Esophagus (tissue), 2 donors: ENCODE measurements around the gene ZSCAN18. TPM values are rescaled to one million over a fixed set of nuclear protein-coding genes. Genes with fewer than 3 reads are reported as not detected.

Experiments
- H3K27ac ChIP-seq, 2 donors: one replicate each; pipeline ENCODE4 v1.5.1; 2013; ENCODE audit warnings: low read depth in 2 of 2, mild to moderate bottlenecking in 2 of 2, inconsistent platforms in 1 of 2, low read length in 1 of 2, moderate library complexity in 1 of 2
- H3K27me3 ChIP-seq, 2 donors: one replicate each; pipeline ENCODE4 v1.6.1; 2013; ENCODE audit warnings: low read length in 2 of 2, control low read depth in 1 of 2, mild to moderate bottlenecking in 1 of 2; ENCODE audit not compliant: insufficient read depth in 2 of 2, control insufficient read depth in 1 of 2
- H3K36me3 ChIP-seq, 2 donors: one replicate each; pipeline ENCODE4 v1.6.1; 2013; ENCODE audit warnings: low read length in 1 of 2; ENCODE audit not compliant: control insufficient read depth in 2 of 2, insufficient read depth in 2 of 2
- H3K4me1 ChIP-seq, 2 donors: one replicate each; pipeline ENCODE4 v1.6.1; 2013; ENCODE audit warnings: low read length in 1 of 2; ENCODE audit not compliant: control insufficient read depth in 2 of 2, insufficient read depth in 2 of 2
- H3K4me3 ChIP-seq, 2 donors: one replicate each; pipeline ENCODE4 v1.5.1; 2013; ENCODE audit warnings: low read length in 2 of 2, mild to moderate bottlenecking in 2 of 2, low read depth in 1 of 2, moderate library complexity in 1 of 2
- H3K9me3 ChIP-seq, 2 donors: one replicate each; pipeline ENCODE4 v1.6.1; 2013; ENCODE audit warnings: mild to moderate bottlenecking in 2 of 2, low read depth in 1 of 2, low read length in 1 of 2, moderate library complexity in 1 of 2; ENCODE audit not compliant: control insufficient read depth in 2 of 2, insufficient read depth in 1 of 2
- WGBS, 2 donors: extraction: QIAGEN DNeasy Blood & Tissue Kit; methylation state at CpG; one replicate each; pipeline ENCODE4 v1.1.7; 2013; 5-methylcytosine and 5-hydroxymethylcytosine counted together
- polyA plus RNA-seq, 2 donors: library from polyadenylated mRNA; stranded (reverse); fragments of 200-250 nt; gene quantifications; one replicate each; pipeline ENCODE4 v1.2.3, GENCODE V29; 2013
- donor health status: healthy with polysubstance abuse.
- donor health status: Bipolar disorder and iron deficiency.

The ZSCAN18 gene
- polyA plus RNA-seq, 2 donors, result 20.2 to 22.9 TPM

DNA sequence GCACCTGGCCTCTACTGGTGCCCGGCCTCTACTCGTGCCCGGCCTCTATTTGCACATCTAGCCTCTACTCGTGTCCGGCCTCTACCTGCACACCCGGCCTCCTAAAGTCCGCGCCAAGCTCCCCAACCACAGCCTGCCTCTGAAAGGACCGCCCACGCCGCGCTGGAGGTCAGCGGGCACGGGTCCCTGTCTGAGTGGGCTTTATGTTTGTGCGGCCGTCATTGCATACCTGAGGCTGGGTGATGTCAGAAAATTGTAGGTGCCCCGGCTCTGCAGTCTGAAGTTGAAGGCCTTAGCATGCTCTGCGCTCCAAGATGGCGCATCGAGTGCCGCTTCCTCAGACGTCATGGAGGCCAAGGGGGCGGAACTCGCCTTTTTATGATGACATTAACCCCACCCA lies 37.8 kb downstream of the ZSCAN18 start:
- Histone ChIP-seq H3K9me3 (peaks cover 6 to 41% of the 10 kb centered on the region in 2 donors), H3K36me3 (peaks cover 0 to 5% of the 10 kb centered on the region in 2 donors), H3K4me3 (peak overlapping the region in 1 of 2 donors; percentile 77), H3K27ac (no peak overlapping the region), H3K4me1 (peaks cover 0 to 5% of the 10 kb centered on the region in 2 donors), H3K27me3 (no peaks in the 10 kb centered on the region)
- WGBS, 2 donors, result 89% methylated on average over 24 of the region's 24 CpGs

DNA sequence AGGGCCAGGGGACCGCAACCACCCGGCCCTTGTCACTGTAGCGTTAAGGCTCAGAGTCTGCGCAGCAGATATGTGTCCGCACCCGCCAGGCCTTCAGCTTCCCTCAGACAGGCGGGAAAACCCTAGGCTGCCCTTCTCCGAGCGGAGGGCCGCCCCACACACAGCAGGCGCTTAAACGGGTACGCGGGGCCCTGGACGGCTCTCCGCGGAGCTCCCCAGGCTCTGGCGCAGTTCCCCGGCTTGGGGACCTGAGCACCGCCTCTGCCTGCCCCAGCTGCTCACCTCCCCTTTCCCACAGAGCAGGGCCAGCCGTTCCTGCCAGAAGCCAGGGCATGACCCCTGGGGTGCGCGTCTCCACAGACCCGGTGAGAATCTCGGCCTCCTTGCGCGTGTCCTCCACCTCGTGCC lies 38.4 kb downstream of the ZSCAN18 start:
- peaks cover 6 to 44% of the 10 kb centered on the region in 2 donors for H3K9me3 ChIP-seq

DNA sequence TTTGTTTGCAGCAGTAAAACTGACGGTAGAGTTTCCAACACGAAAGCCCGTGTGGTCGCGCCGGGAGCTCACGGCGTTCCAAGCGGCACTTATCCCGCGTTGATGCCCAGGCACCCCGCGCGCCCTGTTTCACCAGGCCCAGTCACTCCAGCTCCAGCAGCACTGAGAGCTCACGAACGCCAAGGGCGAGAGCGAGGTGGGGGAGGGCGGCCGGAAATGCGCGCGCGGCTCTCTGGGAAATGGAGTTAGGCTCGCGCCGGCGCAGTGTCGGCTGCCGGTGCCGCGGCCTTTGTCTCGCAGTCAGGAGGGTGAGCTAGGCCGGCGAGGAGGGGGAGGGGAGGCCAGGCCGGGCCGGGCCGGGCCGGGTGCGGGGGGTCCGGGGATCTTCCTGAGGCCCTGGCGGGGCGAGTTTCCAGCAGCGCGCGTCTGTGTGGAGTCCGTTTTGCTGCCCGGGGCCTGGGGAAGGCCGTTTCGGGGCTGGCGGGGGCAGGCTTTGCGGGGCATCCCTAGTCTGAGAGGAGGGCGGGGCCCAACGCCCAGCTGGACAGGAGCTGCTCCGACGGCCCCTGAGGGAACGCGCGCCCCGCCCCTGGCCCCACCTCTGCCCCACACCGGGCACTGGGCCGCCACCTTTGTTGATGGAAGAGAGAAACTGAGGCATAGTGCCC lies 38.9 kb downstream of the ZSCAN18 start, which contains the start of gene ZNF135:
Gene ZNF135 (plus strand): TSS at position 280 of the 668 bp plus-strand sequence. CDS start 721 bp downstream, outside the sequence.
- Histone ChIP-seq H3K36me3 (peaks cover 0 to 5% of the 10 kb centered on the region in 2 donors), H3K27me3 (no peaks in the 10 kb centered on the region), H3K4me1 (peaks cover 0 to 5% of the 10 kb centered on the region in 2 donors), H3K9me3 (peaks cover 6 to 43% of the 10 kb centered on the region in 2 donors), H3K4me3 (peak within 1 kb of the TSS; percentile 64 to 77), H3K27ac (peak within 1 kb of the TSS; percentile 84 to 92)
- 3% methylated on average over 61 to 62 of the region's 62 CpGs for WGBS, 2 donors

More for the DNA sequence above, 38.4 kb downstream of the ZSCAN18 start:
- H3K4me1 ChIP-seq, result peaks cover 0 to 5% of the 10 kb centered on the region in 2 donors
- WGBS, 2 donors, result 16 to 22% methylated on average over 27 to 28 of the region's 28 CpGs
- H3K4me3 ChIP-seq, result peak overlapping the region; percentile 64 to 77
- peak overlapping the region; percentile 84 to 92 for H3K27ac ChIP-seq
- no peaks in the 10 kb centered on the region for H3K27me3 ChIP-seq
- peaks cover 0 to 5% of the 10 kb centered on the region in 2 donors for H3K36me3 ChIP-seq

DNA sequence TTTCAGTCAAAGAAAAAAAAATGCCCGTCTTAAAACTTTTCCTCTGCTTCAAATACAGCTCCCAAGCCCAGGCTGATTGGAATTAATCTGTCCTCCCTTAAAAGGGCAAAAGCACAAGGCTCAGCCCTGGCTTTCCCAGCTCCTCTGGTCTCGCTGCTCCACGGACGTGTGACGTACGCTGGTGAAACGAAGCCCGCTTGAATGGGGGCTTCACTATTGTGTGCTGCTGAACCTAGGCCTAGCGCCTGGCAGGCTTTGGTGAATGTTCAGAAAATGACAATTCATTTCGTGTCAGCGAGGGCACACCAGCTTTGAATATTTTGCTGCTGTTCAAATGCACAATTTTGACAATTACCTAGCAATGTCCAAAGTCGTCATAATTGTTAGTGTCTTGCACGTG lies 39.6 kb downstream of the ZSCAN18 start:
- 81 to 87% methylated on average over 13 of the region's 13 CpGs for WGBS, 2 donors
- Histone ChIP-seq H3K9me3 (peaks cover 6 to 42% of the 10 kb centered on the region in 2 donors), H3K27me3 (no peaks in the 10 kb centered on the region), H3K4me3 (no peak overlapping the region), H3K27ac (peak overlapping the region; percentile 76 to 92), H3K4me1 (peaks cover 0 to 5% of the 10 kb centered on the region in 2 donors), H3K36me3 (peaks cover 0 to 2% of the 10 kb centered on the region in 2 donors)

DNA sequence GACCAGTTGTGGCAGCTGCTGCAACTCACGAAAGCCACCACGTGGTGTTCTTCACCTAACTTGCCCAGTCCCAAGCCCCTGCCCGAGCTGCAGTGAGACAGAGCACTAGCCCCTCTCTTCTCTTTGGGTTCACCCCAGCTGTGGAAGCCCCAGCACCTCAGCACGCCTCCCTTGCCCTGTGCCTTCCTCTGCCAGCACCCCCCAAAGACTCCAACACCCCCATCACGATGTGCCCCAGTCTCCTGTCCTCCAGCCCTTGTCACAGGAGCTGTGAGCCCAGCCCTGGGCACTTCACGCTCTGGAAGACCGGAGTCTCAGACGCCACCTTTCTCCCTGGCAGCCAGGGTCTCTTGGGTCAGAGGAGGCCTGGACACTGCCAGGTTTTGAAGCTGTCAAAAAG lies 41.2 kb downstream of the ZSCAN18 start:
- H3K27me3 ChIP-seq, result no peaks in the 10 kb centered on the region
- 85 to 89% methylated on average over 8 of the region's 8 CpGs for WGBS, 2 donors
- no peaks in the 10 kb centered on the region for H3K36me3 ChIP-seq
- H3K27ac ChIP-seq, result no peak overlapping the region
- H3K4me1 ChIP-seq, result peaks cover 0 to 5% of the 10 kb centered on the region in 2 donors
- peaks cover 3 to 49% of the 10 kb centered on the region in 2 donors for H3K9me3 ChIP-seq
- H3K4me3 ChIP-seq, result no peak overlapping the region

DNA sequence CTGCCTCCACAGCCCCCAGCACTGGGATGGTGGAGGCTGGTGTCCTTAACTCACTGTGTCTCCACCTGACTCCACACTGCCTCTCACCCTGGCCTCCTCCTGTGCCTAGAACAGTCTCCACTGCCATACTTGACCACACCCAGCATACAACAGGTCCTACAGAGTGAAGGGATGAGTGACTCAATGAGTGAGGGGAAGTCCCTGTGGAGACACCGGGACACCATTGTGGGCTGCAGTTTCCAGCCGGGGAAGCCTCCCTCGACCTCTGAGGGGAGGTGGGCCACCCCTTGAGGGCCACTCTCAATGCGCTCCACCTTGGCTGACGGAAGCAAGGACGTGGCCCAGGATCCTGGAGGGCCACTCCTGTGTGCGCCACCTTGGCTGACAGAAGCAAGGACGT lies 41.8 kb downstream of the ZSCAN18 start:
- Histone ChIP-seq H3K36me3 (no peaks in the 10 kb centered on the region), H3K4me1 (peaks cover 0 to 5% of the 10 kb centered on the region in 2 donors), H3K4me3 (no peak overlapping the region), H3K27me3 (no peaks in the 10 kb centered on the region), H3K27ac (no peak overlapping the region), H3K9me3 (peaks cover 3 to 54% of the 10 kb centered on the region in 2 donors)
- WGBS, 2 donors, result 90 to 91% methylated on average over 7 to 8 of the region's 8 CpGs

DNA sequence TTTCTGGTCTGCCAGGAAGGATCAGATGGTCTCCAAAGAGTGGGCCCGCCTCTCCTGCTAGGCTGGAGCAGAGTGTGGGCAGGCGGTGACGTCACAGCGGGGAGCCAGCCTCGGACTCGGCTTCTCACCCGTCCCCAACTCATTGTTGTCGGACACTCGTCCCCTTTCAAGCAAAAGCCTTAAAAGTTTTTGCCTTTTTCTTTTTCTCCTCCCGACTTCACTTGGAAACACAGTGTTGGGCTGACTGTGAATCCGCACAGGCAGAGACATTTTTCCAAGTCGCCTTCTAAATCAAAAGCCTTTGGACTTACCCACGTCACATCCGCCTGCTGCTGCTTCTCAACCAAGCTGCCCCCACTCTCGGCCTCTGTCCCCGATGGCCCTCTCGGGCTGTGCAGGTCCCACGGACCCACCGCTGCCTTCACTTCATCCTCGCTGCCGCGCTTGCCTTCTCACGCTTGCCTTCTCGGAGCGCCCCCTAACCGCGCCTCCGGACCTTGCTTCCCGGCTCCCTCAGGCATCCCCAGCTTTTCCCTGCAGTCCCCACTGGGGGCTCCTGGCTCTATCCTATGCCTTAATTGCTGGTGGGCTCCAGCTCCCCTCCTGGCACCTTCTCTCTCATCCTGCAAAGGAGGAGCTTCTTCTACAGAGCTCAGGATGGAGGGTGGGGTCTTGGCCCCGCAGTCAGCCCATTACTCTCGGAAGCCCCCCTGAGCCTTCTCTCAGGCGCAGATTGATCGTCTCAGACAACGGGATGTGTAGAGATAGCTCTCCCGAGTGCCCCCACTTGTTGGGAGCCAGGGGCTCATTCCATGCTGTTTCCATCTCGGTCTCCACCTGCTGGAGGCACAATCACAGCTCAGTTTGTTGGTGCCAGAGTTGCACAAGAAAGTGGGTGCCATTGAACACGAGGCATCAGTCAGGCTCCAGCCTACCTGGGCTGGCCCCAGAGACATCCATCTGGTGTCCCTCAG lies 42.8 kb downstream of the ZSCAN18 start:
- H3K4me1 ChIP-seq, result peaks cover 0 to 5% of the 10 kb centered on the region in 2 donors
- H3K27ac ChIP-seq, result peak overlapping the region in 1 of 2 donors; percentile 6
- H3K9me3 ChIP-seq, result peaks cover 6 to 55% of the 10 kb centered on the region in 2 donors
- 26 to 36% methylated on average over 37 of the region's 37 CpGs for WGBS, 2 donors
- H3K27me3 ChIP-seq, result no peaks in the 10 kb centered on the region
- no peaks in the 10 kb centered on the region for H3K36me3 ChIP-seq
- H3K4me3 ChIP-seq, result peak overlapping the region; percentile 27 to 31

DNA sequence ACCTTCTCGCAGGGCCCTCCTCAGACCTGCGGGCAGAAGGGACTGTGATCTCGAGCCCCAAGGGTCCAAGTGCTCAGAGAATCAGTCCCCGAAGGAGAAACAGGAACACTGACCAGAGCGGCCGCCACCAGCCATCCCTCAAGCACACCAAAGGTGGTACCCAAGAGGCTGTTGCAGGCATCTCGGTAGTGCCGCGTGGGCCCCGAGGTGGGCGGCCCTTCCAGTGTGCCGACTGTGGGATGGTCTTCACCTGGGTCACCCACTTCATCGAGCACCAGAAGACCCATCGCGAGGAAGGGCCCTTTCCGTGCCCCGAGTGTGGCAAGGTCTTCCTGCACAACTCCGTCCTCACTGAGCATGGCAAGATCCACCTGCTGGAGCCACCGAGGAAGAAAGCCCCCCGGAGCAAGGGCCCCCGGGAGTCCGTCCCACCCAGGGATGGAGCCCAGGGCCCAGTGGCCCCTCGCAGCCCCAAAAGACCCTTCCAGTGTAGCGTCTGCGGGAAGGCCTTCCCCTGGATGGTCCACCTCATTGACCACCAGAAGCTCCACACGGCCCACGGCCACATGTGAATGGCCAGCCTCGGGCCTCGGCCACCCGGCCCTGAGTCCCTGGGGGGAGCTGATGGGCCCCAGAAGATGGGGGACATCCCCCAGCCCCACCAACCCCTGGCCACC lies 44.4 kb downstream of the ZSCAN18 start:
- Histone ChIP-seq H3K36me3 (no peaks in the 10 kb centered on the region), H3K9me3 (peaks cover 9 to 52% of the 10 kb centered on the region in 2 donors), H3K4me1 (no peaks in the 10 kb centered on the region), H3K27ac (no peak overlapping the region), H3K27me3 (no peaks in the 10 kb centered on the region), H3K4me3 (no peak overlapping the region)
- 92 to 93% methylated on average over 30 of the region's 30 CpGs for WGBS, 2 donors

DNA sequence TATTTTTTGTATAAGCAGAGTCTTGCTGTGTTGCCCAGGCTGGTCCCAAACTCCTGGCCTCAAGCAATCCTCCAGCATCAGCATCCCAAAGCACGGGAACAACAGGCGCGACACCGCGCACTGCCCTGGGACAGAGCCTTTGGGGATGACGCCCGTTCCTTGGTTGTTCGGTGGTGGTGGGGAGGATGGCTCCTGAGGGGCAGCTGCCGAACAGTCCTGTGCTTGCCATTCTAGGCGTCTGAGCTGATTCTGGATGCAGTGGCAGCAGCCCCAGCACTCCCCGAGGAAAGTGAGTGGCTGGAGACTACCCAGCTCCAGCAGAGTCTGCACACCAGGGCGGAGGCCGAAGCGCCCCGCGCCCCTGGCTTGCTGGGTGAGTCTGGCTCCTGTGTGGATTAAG lies 45.8 kb downstream of the ZSCAN18 start:
- 96 to 97% methylated on average over 16 of the region's 16 CpGs for WGBS, 2 donors
- Histone ChIP-seq H3K4me1 (no peaks in the 10 kb centered on the region), H3K27me3 (no peaks in the 10 kb centered on the region), H3K27ac (no peak overlapping the region), H3K36me3 (no peaks in the 10 kb centered on the region), H3K4me3 (no peak overlapping the region), H3K9me3 (peaks cover 14 to 55% of the 10 kb centered on the region in 2 donors)
